EL (cell line): Measurements from ENCODE around the gene MGRN1.
A peak's percentile ranks its signal among the peaks of the same experiment; 100 is the strongest.

Experiments
- DNase-seq: peaks from one replicate; pipeline ENCODE4 v3.0.0-alpha.2; 2016

MGRN1 gene

GRCh38 chr16:4689864-4690704 is 65.5 kb downstream of the MGRN1 start:
- no peak for DNase-seq

GRCh38 chr16:4690946-4691665 is 66.5 kb downstream of the MGRN1 start:
- DNase-seq: no peak

GRCh38 chr16:4691666-4692412 is 67.2 kb downstream of the MGRN1 start:
- no peak for DNase-seq

GRCh38 chr16:4692460-4693295 is 68.1 kb downstream of the MGRN1 start:
- no peak for DNase-seq

GRCh38 chr16:4693296-4693955 is 68.8 kb downstream of the MGRN1 start, which contains the start of gene NUDT16L1:
TSS of gene NUDT16L1 (plus strand) at chr16:4693562. CDS start at chr16:4693727, 165 bp downstream.
- DNase-seq: peak; percentile 95

- DNase-seq: peak; percentile 41
Observed at GRCh38 chr16:4693956-4694641, 69.5 kb downstream of the MGRN1 start.

- no peak for DNase-seq
Observed at GRCh38 chr16:4694642-4695451, 70.2 kb downstream of the MGRN1 start.

GRCh38 chr16:4695473-4696171 is 71.0 kb downstream of the MGRN1 start:
- DNase-seq: no peak

- no peak for DNase-seq
Observed at GRCh38 chr16:4696172-4696904, 71.7 kb downstream of the MGRN1 start.

GRCh38 chr16:4696905-4697847 is 72.5 kb downstream of the MGRN1 start:
- no peak for DNase-seq

GRCh38 chr16:4697848-4698291 is 73.2 kb downstream of the MGRN1 start:
- no peak for DNase-seq

- no peak for DNase-seq
Observed at GRCh38 chr16:4698321-4699045, 73.9 kb downstream of the MGRN1 start.

- DNase-seq: no peak
Observed at GRCh38 chr16:4699046-4699556, 74.5 kb downstream of the MGRN1 start.

GRCh38 chr16:4700380-4700996 is 75.9 kb downstream of the MGRN1 start:
- DNase-seq: no peak

- no peak for DNase-seq
Observed at GRCh38 chr16:4700997-4701743, 76.5 kb downstream of the MGRN1 start.
